ENCODE measurements around the gene PSMD6.

- TF ChIP-seq TAF1 (IDR thresholded peaks at IDR 0.05; ENCODE audit: borderline replicate concordance, insufficient read depth, low read length) (no peak), POLR2AphosphoS5 (IDR thresholded peaks at IDR 0.05; ENCODE audit: low read depth, low read length) (no peak), SIN3A (IDR thresholded peaks at IDR 0.05; ENCODE audit: borderline replicate concordance, insufficient read depth, low read length) (no peak)
These were observed 13.8 kb downstream of the PSMD6 start for GRCh38 chr3:64009528-64009927.

Measured in PFSK-1 (cell line).